Femur (tissue), 1 donor: ENCODE data around the gene THAP5.
"Not testable (repeated sequence)": the region's sequence is repeated elsewhere in the genome, so short reads cannot be mapped to it uniquely, and the experiment has no call there.

ENCODE experiments used
- DNase-seq: peaks from one replicate; pipeline ENCODE4 v3.0.0-alpha.2; 2017

THAP5 gene

DNA sequence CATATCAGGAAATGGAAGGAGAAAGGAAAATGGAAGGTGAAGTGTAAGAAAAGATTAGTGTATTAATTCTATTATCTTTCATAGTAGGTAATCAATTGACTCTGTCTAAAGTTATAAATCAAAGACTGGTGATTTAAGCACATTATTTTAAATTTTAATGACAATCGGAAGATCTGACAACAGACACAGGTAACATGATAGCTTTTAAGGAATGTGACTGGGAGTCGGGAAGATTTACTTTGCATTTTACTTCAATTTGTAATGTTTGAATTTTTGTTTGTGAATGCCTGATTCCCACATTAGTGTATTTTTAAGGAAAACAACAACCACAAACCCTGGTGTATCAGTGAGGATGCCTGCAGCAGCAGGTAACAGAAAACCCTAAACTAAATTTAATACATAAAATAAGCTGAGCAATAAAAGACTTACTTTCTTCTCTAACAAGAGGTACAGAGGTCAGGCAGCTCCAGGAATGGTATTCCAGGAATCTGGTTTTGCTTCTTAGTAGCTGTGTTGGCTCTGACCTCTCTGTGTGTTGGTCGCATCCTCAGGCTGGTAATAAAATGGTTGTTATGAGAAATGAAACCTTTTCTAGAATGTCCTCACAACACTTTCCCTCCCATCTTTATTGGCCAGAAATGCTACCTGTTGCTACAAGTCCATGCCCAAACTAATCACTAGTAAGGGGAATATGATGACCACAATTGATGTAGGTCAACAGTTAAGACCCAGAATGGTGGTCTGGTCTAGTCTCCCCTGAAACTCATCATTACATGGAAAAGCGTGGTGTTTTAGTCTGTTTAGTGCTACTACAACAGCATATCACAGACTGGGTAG, 12.4 kb upstream of the THAP5 start:
- no peak for DNase-seq

- no peak for DNase-seq
Observed at GRCh38 chr7:108580298-108580697, 10.8 kb upstream of the THAP5 start.

DNA sequence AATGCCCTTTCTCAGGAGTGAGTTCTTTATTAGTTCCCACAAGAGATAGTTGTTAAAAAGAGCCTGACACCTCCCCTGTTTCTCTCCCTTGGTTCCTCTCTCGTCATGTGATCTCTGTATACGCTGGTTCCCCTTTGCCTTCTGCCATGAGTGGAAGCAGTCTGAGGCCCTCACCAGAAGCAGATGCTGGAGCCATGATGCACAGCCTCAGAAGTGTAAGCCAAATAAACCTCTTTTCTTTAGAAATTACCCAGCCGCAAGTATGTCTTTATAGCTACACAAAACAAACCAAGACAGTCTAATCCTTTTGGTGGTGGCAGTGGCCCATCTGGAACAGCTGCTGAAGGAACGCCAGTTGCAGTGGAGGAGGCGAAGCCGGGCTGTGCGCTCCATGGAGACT, 9.4 kb upstream of the THAP5 start:
- no peak for DNase-seq

DNA sequence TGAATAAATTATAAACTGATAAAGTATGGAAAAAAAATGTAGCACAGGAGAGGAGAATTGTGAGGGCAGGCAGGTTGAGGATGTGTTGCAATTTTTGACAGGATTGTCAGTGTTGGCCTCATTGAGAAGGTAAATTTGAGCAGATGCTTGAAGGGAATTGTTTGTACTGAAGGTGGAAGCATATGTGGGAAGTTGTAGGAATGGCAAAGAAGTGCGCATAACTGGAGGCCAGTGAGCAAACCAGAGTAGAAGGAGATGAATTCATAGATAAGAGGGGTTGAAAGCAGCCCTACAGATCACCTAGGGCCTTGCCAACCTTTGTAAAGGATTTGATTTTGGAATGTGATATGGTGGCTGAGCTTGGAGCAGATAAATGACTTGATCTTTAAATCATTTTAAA, 6.6 kb upstream of the THAP5 start:
- DNase-seq, result no peak

DNA sequence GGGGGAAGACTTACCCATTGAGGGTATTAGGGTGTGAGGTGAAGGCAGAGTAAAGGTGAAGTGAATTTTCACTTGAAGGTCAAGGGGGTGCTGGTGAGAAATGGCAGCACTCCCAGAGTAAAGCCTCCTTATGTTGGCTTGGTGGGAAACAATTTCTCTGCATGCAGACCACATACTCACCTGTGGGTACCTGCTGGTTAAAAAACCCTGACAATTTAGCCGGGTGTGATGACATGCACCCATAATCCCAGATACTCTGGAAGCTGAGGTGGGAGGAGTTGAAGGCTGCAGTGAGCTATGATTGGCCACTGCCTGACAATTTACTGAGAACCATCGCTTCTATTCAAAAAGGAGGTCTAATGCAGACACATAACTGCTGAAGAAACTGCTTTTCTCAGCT, 5.7 kb upstream of the THAP5 start:
- no peak for DNase-seq

GRCh38 chr7:108572480-108572879, 3.0 kb upstream of the THAP5 start:
- DNase-seq, result no peak

GRCh38 chr7:108570146-108570755, 745 bp upstream of the THAP5 start:
- DNase-seq, result peak; percentile 57

DNA sequence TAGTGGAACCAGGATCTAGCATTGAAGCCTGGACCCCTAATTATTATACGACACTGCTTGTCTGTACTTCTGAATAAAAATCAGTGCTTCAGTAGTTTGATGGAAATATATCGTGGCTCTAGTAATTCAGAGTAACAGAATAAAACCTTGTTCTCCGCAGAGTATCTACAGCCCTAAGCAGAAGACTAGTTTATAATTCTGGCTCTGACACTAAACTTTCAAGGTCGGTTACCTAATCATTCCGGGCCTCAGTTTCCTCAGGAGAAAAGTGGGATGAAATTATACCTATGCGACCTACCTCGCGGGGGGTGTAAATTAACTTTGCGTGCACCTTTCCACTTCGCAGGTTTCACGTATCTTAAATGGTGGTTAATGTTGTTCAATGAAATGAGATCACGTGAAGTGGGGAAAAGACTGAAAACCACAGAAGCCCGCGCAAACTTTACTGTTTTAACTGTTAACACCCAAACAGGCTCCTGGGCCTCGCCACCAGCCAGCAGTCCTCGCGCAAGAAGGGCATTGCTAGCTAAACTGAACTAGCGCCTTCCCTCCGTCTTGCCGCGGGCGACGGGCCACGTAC, 615 bp downstream of the THAP5 start:
- no peak for DNase-seq

GRCh38 chr7:108565987-108566386, 3.5 kb downstream of the THAP5 start:
- no peak for DNase-seq

DNA sequence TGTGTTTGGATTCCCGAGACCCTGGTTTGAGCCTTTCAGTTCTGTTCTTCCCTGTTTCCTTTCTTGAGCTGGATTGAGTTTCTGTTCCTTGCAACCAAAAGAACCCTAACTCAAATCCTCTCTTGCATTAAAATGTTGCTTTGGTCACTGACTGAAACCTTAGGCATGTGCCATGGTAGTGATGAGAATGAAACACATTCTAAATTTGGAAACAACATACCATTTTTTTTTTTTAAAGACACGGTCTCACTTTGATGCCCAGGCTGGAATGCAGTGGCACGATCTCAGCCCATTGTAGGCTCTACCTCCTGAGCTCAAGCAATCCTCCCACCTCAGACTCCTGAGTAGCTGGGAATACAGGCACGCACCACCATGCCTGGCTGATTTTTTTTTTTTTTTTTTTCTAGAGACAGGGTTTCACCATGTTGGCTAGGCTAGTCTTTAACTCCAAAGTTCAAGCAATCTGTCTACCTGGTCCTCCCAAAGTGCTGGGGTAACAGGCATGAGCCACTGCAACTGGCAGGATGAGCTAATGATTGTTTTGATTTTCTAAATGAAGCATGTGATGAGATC, 8.4 kb downstream of the THAP5 start:
- DNase-seq, result no peak

- no peak for DNase-seq
Observed at GRCh38 chr7:108559253-108559652, 10.3 kb downstream of the THAP5 start.

DNA sequence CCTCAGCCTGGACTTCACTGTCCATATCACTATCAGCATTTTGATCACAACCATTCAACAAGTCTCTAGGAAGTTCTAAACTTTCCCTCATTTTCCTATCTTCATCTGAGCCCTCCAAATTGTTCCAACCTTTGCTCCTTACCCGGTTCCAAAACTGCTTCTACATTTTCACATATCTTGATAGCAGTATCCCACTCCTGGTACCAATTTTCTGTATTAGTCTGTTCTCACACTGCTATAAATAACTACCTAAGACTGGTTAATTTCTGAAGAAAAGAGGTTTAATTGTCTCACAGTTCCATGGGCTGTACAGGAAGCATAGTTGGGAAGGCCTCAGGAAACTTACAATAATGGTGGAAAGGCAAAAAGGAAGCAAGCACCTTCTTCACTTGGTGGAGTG, 11.9 kb downstream of the THAP5 start:
- DNase-seq, result no peak

GRCh38 chr7:108557191-108557590, 12.3 kb downstream of the THAP5 start:
- no peak for DNase-seq

- DNase-seq, result not testable (repeated sequence)
Observed at GRCh38 chr7:108556665-108557064, 12.8 kb downstream of the THAP5 start.

- not testable (repeated sequence) for DNase-seq
Observed at GRCh38 chr7:108548141-108548896, 21.2 kb downstream of the THAP5 start.

- no peak for DNase-seq
Observed at GRCh38 chr7:108541478-108541877, 28.0 kb downstream of the THAP5 start.

- not testable (repeated sequence) for DNase-seq
Observed at GRCh38 chr7:108538685-108539084, 30.8 kb downstream of the THAP5 start.

DNA sequence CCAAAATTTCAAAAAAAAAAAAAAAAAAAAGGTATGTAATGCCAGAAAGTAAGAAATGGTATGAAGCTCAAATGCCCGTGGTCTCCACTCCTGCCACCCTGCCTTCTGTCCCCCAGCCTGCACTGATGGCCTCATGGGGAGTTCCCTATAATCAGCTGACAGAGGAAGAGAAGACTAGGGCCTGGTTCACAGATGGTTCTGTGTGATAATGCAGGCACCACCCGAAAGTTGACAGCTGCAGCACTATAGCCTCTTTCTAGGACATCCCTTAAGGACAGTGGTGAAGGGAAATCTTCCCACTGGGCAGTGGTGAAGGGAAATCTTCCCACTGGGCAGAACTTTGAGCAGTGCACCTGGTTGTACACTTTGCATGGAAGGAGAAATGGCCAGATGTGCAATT, 31.3 kb downstream of the THAP5 start:
- peak; percentile 22 for DNase-seq

DNA sequence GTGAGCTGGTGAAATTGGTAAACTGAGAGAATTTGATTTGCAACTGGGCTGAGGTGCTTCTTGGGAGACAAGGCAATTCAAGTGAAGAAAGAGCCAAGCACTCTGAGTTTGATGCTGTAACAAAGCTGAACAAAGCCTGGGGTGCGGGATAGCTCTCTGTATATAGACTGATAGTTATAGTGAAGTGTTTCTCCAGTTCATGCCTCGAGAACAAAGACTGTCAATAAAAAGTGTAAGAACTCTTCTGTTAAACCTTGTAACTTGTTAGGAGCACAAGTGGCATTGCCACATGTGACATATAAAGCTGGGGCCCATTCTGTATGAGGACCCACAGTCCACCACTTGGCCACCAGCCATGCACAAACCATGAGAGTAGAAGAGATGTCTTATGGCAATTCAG, 32.3 kb downstream of the THAP5 start:
- DNase-seq, result no peak

GRCh38 chr7:108535744-108536143, 33.8 kb downstream of the THAP5 start:
- DNase-seq, result no peak

- no peak for DNase-seq
Observed at GRCh38 chr7:108535257-108535656, 34.2 kb downstream of the THAP5 start.

DNA sequence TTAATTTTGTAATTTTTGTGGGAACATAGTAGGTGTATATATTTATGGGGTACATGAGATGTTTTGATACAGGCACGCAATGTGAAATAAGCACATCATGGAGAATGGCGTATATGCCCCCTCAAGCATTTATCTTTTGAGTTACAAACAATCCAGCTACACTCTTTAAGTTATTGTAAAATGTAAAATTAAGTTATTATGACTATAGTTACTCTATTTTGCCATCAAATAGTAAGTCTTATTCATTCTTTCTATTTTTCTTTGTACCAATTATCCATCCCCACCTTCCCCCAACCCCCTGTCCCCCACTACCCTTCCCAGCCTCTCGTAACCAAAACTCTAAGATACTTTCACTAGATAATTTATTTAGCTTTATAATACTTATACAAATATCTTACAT, 35.8 kb downstream of the THAP5 start:
- no peak for DNase-seq

- no peak for DNase-seq
Observed at GRCh38 chr7:108529341-108529740, 40.2 kb downstream of the THAP5 start.
